Measurements from ENCODE around the gene CDH26. TPM values are rescaled to one million over a fixed set of nuclear protein-coding genes. Genes with fewer than 3 reads are reported as not detected.

CDH26 gene
- total and polyA plus RNA-seq, 9 of the 15 experiments (the other 6 are each of a cell fraction or from before 2014, with no cell fraction given), result 0.07 to 0.13 (median 0.10) TPM; not detected in 4

DNA sequence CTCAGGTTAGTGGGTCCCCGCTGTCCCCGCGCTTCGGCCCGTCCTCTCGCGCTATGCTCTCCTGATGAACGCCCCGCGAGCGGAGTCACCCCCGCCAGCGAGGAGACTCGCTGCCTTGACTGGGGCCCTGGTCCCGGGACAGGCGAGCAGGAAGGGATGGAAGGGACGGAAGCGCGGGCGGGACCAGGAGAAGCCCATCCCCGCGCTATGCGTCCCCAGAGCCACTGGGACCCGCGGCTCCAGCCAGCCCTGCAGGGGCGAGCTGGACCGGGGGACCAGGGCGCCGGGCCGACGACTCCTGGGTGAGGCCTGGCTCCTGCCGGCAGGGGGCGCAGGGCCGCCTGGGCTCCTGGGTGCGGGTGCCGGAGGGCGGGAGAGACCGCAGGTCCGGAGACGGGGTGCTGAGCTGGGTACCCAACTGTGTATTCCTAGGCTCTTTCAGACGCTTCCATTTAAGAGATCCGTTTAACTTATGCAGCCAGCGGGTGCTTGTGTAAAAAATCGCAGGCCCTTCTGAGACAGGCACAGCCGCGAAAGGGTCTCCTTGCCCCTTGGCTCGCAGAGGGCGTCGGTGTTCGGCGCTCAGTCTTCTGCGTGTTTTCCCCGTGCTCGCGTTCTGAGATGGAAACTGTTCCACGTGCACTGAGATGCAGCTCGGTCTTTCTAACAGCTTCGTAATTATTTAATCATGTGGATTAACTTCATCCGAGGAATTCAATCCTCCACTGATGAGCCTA lies 24.2 kb upstream of the CDH26 start (continued):
- TF ChIP-seq IRF1 (CRISPR knock-in tag; IDR thresholded peaks at IDR 0.05; ENCODE audit: borderline replicate concordance) (no peak), TAL1 (IDR thresholded peaks at IDR 0.05) (no peak), LEF1 (IDR thresholded peaks at IDR 0.05) (no peak), PTTG1 (tag; IDR thresholded peaks at IDR 0.05; ENCODE audit: low read depth) (no peak), NR1H2 (CRISPR knock-in tag; IDR thresholded peaks at IDR 0.05) (0 out of 2 replicates have a peak, but pooled peaks have one; percentile 59), THRB (CRISPR knock-in tag; conservative IDR thresholded peaks at IDR 0.05) (no peak), CCNT2 (IDR thresholded peaks at IDR 0.05; ENCODE audit: borderline replicate concordance, extremely low read depth, insufficient read length, low read depth, low read length) (peak; percentile 17), TEAD2 (tag; IDR thresholded peaks at IDR 0.05) (no peak), AFF4 (CRISPR knock-in tag; IDR thresholded peaks at IDR 0.05) (0 out of 2 replicates have a peak, but pooled peaks have one; percentile 43), SP1 (CRISPR knock-in tag; IDR thresholded peaks at IDR 0.05) (no peak; the same call in 1 of the 2 replicates), MCM2 (IDR thresholded peaks at IDR 0.05; ENCODE audit: low read depth) (no peak), HCFC1 (IDR thresholded peaks at IDR 0.05; ENCODE audit: low read depth, low read length) (no peak), RCOR1 (IDR thresholded peaks at IDR 0.05; ENCODE audit: borderline replicate concordance in 1 of 2, low read depth in 2 of 2, low read length in 2 of 2) (peak in 1 of 2 experiments; percentile 54; a peak in 1 of 4 replicates), JUN (IDR thresholded peaks at IDR 0.05; ENCODE audit: borderline replicate concordance, low read depth, low read length) (no peak), JUN (CRISPR knock-in tag; IDR thresholded peaks at IDR 0.05; ENCODE audit: borderline replicate concordance) (no peak), SIN3B (IDR thresholded peaks at IDR 0.05; ENCODE audit: low read depth) (0 out of 2 replicates have a peak, but pooled peaks have one; percentile 4), FOXM1 (IDR thresholded peaks at IDR 0.05; ENCODE audit: low read depth) (no peak), FOXM1 (CRISPR knock-in tag; IDR thresholded peaks at IDR 0.05; ENCODE audit: low read depth) (no peak), SIN3A (IDR thresholded peaks at IDR 0.05; ENCODE audit: borderline replicate concordance in 2 of 2, control insufficient read depth in 1 of 2, low read depth in 2 of 2, low read length in 2 of 2) (no peak), MTA2 (IDR thresholded peaks at IDR 0.05; ENCODE audit: low read depth) (no peak), MIER1 (IDR thresholded peaks at IDR 0.05; ENCODE audit: low read depth) (no peak), ZNF57 (CRISPR knock-in tag; IDR thresholded peaks at IDR 0.05) (no peak), ARID1B (IDR thresholded peaks at IDR 0.05) (no peak)
